ENCODE measurements around the gene TTC21A. TPM values are rescaled to one million over a fixed set of nuclear protein-coding genes. Genes with fewer than 3 reads are reported as not detected.

TTC21A gene
- total RNA-seq, 1 experiment from 2014 or later: 5.6 TPM

DNA sequence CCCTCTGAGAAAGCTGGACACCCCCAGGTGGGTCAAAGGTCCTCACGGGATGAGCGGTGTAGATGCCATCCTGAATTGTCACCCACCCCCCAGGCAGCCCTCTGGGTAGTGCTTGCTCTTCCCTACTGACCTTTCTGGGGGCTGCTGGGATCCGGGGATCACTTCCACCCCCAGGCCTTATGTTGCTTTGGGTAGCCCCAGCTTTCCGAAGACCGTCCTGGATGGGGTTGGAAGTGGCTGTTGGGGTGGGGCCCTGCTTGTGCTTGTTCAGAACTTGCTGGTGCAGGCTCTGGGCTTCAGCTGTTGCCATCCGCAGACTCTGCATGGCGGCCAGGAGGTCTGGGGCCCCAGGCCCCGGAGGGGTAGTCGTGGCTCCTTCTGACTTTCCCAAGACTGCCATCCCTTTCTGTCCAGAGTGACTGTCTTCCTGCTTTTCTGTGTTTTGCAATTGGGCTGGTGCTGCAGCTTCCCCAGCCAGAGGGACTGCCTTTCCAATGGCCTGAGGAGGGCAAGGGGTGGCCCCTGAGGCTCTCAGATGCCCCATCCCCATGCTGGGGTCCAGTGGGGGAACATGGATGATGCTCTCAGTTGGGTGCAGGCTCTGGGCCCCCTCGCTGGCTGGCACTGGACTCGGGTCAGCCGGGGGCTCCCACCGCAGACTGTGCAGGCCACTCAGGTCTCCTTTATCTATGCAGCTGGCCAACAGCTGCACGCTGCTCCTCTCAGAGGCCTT, 78.6 kb downstream of the TTC21A start:
- H3K27ac ChIP-seq (ENCODE audit: low read depth, low read length): no peak overlapping the region
- ChIA-PET RAD21 (ENCODE audit: low non-redundant PET in 1 of 2, low total read pairs in 2 of 2, uncharacterized antibody in 2 of 2, unreplicated experiment in 2 of 2) (interaction anchor here in 1 of 2 experiments (0.7 to 1.0 kb wide), 2 partner anchors 99 to 102 kb away, joined by 3 to 4 read pairs; no protein-coding TSS in a partner anchor), CTCF (interaction anchor here (1.4 to 2.1 kb wide), 2 partner anchors 61 to 102 kb away, joined by 5 to 9 read pairs; no protein-coding TSS in a partner anchor), POLR2A (no interaction called here)
- no peak for ATAC-seq
- H3K27me3 ChIP-seq (ENCODE audit: insufficient read depth, low read length): no peaks in the 10 kb centered on the region
- no peaks in the 10 kb centered on the region for H3K9me3 ChIP-seq (ENCODE audit: control insufficient read depth in 1 of 2, insufficient read depth in 1 of 2, low read depth in 1 of 2, low read length in 2 of 2)
- no peak overlapping the region for H2AFZ ChIP-seq (ENCODE audit: low read depth, low read length, poor library complexity, severe bottlenecking)
- no peaks in the 10 kb centered on the region for H3K36me3 ChIP-seq (ENCODE audit: control insufficient read depth in 1 of 2, insufficient read depth in 2 of 2, low read length in 2 of 2)
- no peaks in the 10 kb centered on the region for H3K9me2 ChIP-seq (ENCODE audit: insufficient read depth)
- no peak overlapping the region for H3K9ac ChIP-seq (ENCODE audit: low read length)
- H3K79me2 ChIP-seq (ENCODE audit: insufficient read depth, low read length): no peaks in the 10 kb centered on the region
- H4K20me1 ChIP-seq (ENCODE audit: insufficient read depth): no peaks in the 10 kb centered on the region
- intact Hi-C loops (cut with micrococcal nuclease): no loop called here
- no TSS peak for BruUV-seq (replicated peaks)
- H3K4me3 ChIP-seq (replicated peaks in 1 of 2; ENCODE audit: low read depth in 1 of 2, low read length in 2 of 2): no peak overlapping the region
- TF ChIP-seq RAD21 (IDR thresholded peaks at IDR 0.05; ENCODE audit: low read depth) (no peak), ZFX (IDR thresholded peaks at IDR 0.05) (no peak), SIN3A (IDR thresholded peaks at IDR 0.05; ENCODE audit: low read depth) (no peak), TCF7L2 (IDR thresholded peaks at IDR 0.05; ENCODE audit: borderline replicate concordance, extremely low read depth, insufficient read depth, insufficient read length) (no peak), YY1 (IDR thresholded peaks at IDR 0.05; ENCODE audit: extremely low read depth, insufficient replicate concordance, low read depth, low read length) (no peak), JUND (IDR thresholded peaks at IDR 0.05) (no peak), POLR2A (IDR thresholded peaks at IDR 0.05; ENCODE audit: borderline replicate concordance, extremely low read depth, insufficient read depth, insufficient read length) (no peak), SP1 (IDR thresholded peaks at IDR 0.05; ENCODE audit: low read depth) (no peak), ZNF274 (IDR thresholded peaks at IDR 0.05; ENCODE audit: low read depth, low read length) (no peak), POLR2AphosphoS5 (IDR thresholded peaks at IDR 0.05; ENCODE audit: low read depth, low read length) (no peak), ELF1 (IDR thresholded peaks at IDR 0.05; ENCODE audit: borderline replicate concordance, low read depth) (no peak), SRF (IDR thresholded peaks at IDR 0.05; ENCODE audit: low read depth) (no peak), CEBPB (IDR thresholded peaks at IDR 0.05; ENCODE audit: low read depth) (no peak)
- TF ChIP-seq, protein P1, sequence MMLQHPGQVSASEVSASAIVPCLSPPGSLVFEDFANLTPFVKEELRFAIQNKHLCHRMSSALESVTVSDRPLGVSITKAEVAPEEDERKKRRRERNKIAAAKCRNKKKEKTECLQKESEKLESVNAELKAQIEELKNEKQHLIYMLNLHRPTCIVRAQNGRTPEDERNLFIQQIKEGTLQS (IDR thresholded peaks at IDR 0.05): no peak
- TF ChIP-seq, protein P2, sequence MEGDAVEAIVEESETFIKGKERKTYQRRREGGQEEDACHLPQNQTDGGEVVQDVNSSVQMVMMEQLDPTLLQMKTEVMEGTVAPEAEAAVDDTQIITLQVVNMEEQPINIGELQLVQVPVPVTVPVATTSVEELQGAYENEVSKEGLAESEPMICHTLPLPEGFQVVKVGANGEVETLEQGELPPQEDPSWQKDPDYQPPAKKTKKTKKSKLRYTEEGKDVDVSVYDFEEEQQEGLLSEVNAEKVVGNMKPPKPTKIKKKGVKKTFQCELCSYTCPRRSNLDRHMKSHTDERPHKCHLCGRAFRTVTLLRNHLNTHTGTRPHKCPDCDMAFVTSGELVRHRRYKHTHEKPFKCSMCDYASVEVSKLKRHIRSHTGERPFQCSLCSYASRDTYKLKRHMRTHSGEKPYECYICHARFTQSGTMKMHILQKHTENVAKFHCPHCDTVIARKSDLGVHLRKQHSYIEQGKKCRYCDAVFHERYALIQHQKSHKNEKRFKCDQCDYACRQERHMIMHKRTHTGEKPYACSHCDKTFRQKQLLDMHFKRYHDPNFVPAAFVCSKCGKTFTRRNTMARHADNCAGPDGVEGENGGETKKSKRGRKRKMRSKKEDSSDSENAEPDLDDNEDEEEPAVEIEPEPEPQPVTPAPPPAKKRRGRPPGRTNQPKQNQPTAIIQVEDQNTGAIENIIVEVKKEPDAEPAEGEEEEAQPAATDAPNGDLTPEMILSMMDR (IDR thresholded peaks at IDR 0.05 in 2 of 3, conservative IDR thresholded peaks at IDR 0.05 in 1 of 3; ENCODE audit: borderline replicate concordance in 1 of 3, insufficient read depth in 1 of 3, low read depth in 2 of 3, low read length in 2 of 3): no peak
- TF ChIP-seq, protein P3, sequence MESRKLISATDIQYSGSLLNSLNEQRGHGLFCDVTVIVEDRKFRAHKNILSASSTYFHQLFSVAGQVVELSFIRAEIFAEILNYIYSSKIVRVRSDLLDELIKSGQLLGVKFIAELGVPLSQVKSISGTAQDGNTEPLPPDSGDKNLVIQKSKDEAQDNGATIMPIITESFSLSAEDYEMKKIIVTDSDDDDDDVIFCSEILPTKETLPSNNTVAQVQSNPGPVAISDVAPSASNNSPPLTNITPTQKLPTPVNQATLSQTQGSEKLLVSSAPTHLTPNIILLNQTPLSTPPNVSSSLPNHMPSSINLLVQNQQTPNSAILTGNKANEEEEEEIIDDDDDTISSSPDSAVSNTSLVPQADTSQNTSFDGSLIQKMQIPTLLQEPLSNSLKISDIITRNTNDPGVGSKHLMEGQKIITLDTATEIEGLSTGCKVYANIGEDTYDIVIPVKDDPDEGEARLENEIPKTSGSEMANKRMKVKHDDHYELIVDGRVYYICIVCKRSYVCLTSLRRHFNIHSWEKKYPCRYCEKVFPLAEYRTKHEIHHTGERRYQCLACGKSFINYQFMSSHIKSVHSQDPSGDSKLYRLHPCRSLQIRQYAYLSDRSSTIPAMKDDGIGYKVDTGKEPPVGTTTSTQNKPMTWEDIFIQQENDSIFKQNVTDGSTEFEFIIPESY (IDR thresholded peaks at IDR 0.05; ENCODE audit: extremely low read depth, insufficient replicate concordance, low read length): no peak
- TF ChIP-seq, protein P4, sequence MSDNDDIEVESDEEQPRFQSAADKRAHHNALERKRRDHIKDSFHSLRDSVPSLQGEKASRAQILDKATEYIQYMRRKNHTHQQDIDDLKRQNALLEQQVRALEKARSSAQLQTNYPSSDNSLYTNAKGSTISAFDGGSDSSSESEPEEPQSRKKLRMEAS (IDR thresholded peaks at IDR 0.05): no peak
- H3K4me1 ChIP-seq (ENCODE audit: control insufficient read depth in 1 of 2, insufficient read depth in 2 of 2, low read length in 2 of 2): peaks cover 4 to 13% of the 10 kb centered on the region in 2 experiments
- DNase-seq (ENCODE audit: low read depth, low spot score): no peak
- H3K4me2 ChIP-seq (ENCODE audit: low read length): no peak overlapping the region

Data from HCT116 (cell line).